Vagina (tissue), 2 donors: Measurements from ENCODE around the gene TRMT44. TPM values are rescaled to one million over a fixed set of nuclear protein-coding genes. Genes with fewer than 3 reads are reported as not detected.

Experiments used
- DNase-seq, 2 donors: peaks; one replicate each; pipeline ENCODE4 v3.0.0-alpha.2; 2017; ENCODE audit errors: extremely low spot score in 2 of 2
- H3K27ac ChIP-seq: fragments of 200-600 bp; sonication (generic); one replicate; pipeline ENCODE4 v1.5.1; 2019
- H3K27me3 ChIP-seq: fragments of 200-600 bp; sonication (generic); one replicate; pipeline ENCODE4 v1.5.1; 2019
- H3K36me3 ChIP-seq, 2 donors: fragments of 200-600 bp; sonication (generic); one replicate each; pipeline ENCODE4 v1.5.1; 2017 to 2019
- H3K4me1 ChIP-seq: fragments of 200-600 bp; sonication (generic); one replicate; pipeline ENCODE4 v1.5.1; 2019
- H3K4me3 ChIP-seq, 2 donors: fragments of 200-600 bp; sonication (generic); 1 replicate in 1 of 2; 2 replicates in 1 of 2; pipeline ENCODE4 v1.5.1; 2016 to 2019
- H3K9me3 ChIP-seq: fragments of 200-600 bp; sonication (generic); one replicate; pipeline ENCODE4 v1.5.1; 2019
- CTCF ChIP-seq, 3 experiments: fragments of 450-650 bp in 2 of 3; fragments of 200-600 bp in 1 of 3; sonication (generic) in 1 of 3; IDR thresholded peaks; one replicate each; pipeline ENCODE4 v1.5.1; 2017 to 2019; ENCODE audit warnings: antibody characterized with exemption in 3 of 3, mild to moderate bottlenecking in 2 of 3, moderate library complexity in 2 of 3
- POLR2A ChIP-seq, 2 donors: fragments of 450-650 bp; IDR thresholded peaks; one replicate each; pipeline ENCODE4 v1.6.1; 2017; ENCODE audit warnings: antibody characterized with exemption in 2 of 2, mild to moderate bottlenecking in 2 of 2, moderate library complexity in 2 of 2
- POLR2AphosphoS5 ChIP-seq, 2 donors: sonication (generic); formaldehyde crosslinking; IDR thresholded peaks; one replicate each; pipeline ENCODE4 v1.9.0; 2017; ENCODE audit warnings: antibody characterized with exemption in 2 of 2, mild to moderate bottlenecking in 2 of 2, low read depth in 1 of 2; ENCODE audit not compliant: insufficient read depth in 1 of 2
- intact Hi-C: fragments of 100-400 bp; cut with DNase I; formaldehyde crosslinking; loops from one replicate; pipeline ENCODE4 v1.15.1; 2023
- total RNA-seq: library from RNA; depleted of rRNA; stranded (reverse); fragments of >200 nt; gene quantifications from one replicate; pipeline ENCODE4 v1.2.3, GENCODE V29; 2016

The TRMT44 gene
- total RNA-seq, 1 donor from 2014 or later = 19.2 TPM

GRCh38 chr4:8409264-8410065, 31.1 kb upstream of the TRMT44 start:
- intact Hi-C loops = loop anchor here (10.0 kb wide), 1 partner anchor 135 kb away; no protein-coding TSS in a partner anchor
- Histone ChIP-seq H3K4me3 (no peak overlapping the region), H3K27me3 (no peaks in the 10 kb centered on the region), H3K36me3 (peaks cover 0 to 42% of the 10 kb centered on the region in 2 donors), H3K4me1 (peaks cover 9% of the 10 kb centered on the region), H3K27ac (no peak overlapping the region), H3K9me3 (no peaks in the 10 kb centered on the region)
- DNase-seq = no peak
- TF ChIP-seq CTCF (IDR thresholded peaks at IDR 0.05) (no peak), POLR2A (IDR thresholded peaks at IDR 0.05) (no peak), POLR2AphosphoS5 (IDR thresholded peaks at IDR 0.05; ENCODE audit: insufficient read depth in 1 of 2, low read depth in 1 of 2) (no peak)

DNA sequence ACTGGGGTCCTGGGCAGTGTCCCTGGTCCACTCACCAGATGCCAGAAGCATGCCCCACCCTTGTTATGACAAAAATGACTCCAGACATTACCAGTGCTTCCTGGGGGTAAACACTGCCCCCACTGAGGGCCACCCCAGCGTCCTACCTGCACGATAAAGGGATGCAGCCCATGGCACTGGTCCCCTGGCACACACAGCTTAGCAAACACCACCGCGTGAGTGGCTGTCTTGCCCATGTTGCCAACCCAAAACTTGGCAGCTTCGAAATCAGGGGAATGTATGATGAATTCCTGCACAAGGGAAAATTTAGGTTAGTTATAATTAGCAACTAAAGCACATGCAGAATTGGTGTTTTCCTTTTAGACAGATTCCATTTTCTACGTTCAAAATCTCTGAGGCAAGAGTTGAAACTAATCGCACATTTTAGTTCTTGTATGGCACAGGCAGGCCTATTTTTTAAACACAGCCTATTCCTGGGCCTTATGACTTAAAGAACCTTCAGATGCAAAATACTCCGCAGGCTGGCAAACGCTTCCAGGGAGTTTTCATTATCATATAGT, 30.4 kb upstream of the TRMT44 start:
- no peak for TF ChIP-seq POLR2AphosphoS5 (IDR thresholded peaks at IDR 0.05; ENCODE audit: insufficient read depth in 1 of 2, low read depth in 1 of 2)
- no peak for TF ChIP-seq POLR2A (IDR thresholded peaks at IDR 0.05)
- no peak for TF ChIP-seq CTCF (IDR thresholded peaks at IDR 0.05)
- intact Hi-C loops = no loop called here
- Histone ChIP-seq H3K36me3 (peaks cover 0 to 43% of the 10 kb centered on the region in 2 donors), H3K4me1 (peaks cover 9% of the 10 kb centered on the region), H3K4me3 (no peak overlapping the region), H3K27me3 (no peaks in the 10 kb centered on the region), H3K27ac (no peak overlapping the region), H3K9me3 (no peaks in the 10 kb centered on the region)
- no peak for DNase-seq

DNA sequence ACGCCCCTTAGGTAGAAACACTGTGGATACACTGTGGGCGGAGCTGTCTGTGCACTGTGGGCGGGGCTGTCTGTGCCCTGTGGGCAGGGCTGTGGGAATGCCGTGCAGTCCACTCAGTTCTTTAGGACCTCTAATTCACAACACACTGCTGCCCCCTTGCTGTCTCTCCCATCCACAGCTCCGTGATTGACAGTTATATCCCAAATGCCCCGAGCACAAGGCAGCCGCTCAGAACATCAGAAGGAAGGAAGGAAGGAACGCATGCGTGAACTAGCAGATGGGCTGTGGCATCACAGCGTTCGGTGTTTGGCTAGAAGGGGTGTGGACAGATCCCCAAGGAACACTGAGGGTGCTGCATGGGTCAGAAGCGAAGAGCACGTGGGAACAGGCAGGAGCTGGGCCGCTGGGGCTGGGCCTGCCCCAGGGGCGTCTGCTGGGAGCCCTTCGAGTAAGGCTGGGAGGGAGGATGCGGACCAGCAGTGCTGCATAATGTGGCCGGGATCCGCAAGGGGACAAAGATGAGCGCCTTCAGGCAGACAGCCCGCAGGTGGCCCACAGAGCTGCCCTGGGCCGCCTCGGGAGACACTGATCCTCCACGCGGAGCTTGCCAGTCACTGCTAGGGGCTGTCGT, 29.8 kb upstream of the TRMT44 start:
- DNase-seq = no peak
- Histone ChIP-seq H3K36me3 (peaks cover 0 to 42% of the 10 kb centered on the region in 2 donors), H3K9me3 (no peaks in the 10 kb centered on the region), H3K4me1 (peaks cover 9% of the 10 kb centered on the region), H3K27ac (no peak overlapping the region), H3K27me3 (no peaks in the 10 kb centered on the region), H3K4me3 (no peak overlapping the region)
- TF ChIP-seq POLR2AphosphoS5 (IDR thresholded peaks at IDR 0.05; ENCODE audit: insufficient read depth in 1 of 2, low read depth in 1 of 2) = no peak
- no peak for TF ChIP-seq CTCF (IDR thresholded peaks at IDR 0.05)
- TF ChIP-seq POLR2A (IDR thresholded peaks at IDR 0.05) = no peak
- intact Hi-C loops = no loop called here

GRCh38 chr4:8411351-8412180, 29.0 kb upstream of the TRMT44 start:
- peaks cover 0 to 46% of the 10 kb centered on the region in 2 donors for H3K36me3 ChIP-seq
- no peak overlapping the region for H3K27ac ChIP-seq
- no peak overlapping the region for H3K4me3 ChIP-seq
- H3K4me1 ChIP-seq = peaks cover 9% of the 10 kb centered on the region
- intact Hi-C loops = no loop called here
- DNase-seq = no peak
- TF ChIP-seq POLR2A (IDR thresholded peaks at IDR 0.05) (no peak), CTCF (IDR thresholded peaks at IDR 0.05) (no peak), POLR2AphosphoS5 (IDR thresholded peaks at IDR 0.05; ENCODE audit: insufficient read depth in 1 of 2, low read depth in 1 of 2) (no peak)
- no peaks in the 10 kb centered on the region for H3K27me3 ChIP-seq
- no peaks in the 10 kb centered on the region for H3K9me3 ChIP-seq
